ENCODE results near the gene ACAT2.

DNA sequence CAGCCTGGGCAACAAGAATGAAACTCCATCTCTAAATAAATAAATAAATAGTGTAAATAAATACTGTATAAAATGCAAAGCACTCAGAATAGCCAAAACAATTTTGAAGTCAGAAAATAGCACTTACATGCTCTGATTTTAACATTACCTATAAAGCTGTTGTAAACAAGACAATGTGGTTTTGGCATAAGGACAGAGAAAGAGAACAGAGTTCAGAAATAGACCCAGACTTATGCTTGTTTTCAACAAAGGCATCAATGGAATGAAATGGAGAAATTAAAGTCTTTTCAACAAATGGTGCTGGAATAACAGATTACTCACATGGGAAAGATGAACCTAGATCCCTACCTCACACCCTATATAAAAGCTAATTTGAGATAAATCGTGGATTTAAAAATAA, 10.4 kb downstream of the ACAT2 start:
- no peak for TF ChIP-seq CTCF (IDR thresholded peaks at IDR 0.05)
- no peak for TF ChIP-seq EZH2phosphoT487 (IDR thresholded peaks at IDR 0.05)
